HL-60 (cell line): ENCODE data around the gene CCDC93.

ENCODE experiments used
- DNase-seq, 2 experiments: peaks; one replicate each; pipeline ENCODE4 v3.0.0-alpha.2; 2010 to 2020; ENCODE audit warnings: low read depth in 1 of 2, low spot score in 1 of 2
- H3K27ac ChIP-seq: fragments of 250-450 bp; sonication (Bioruptor Pico); replicated peaks from 2 replicates; pipeline ENCODE4 v1.5.1; 2020; ENCODE audit warnings: mild to moderate bottlenecking, moderate library complexity
- H3K27me3 ChIP-seq: fragments of 250-450 bp; sonication (Bioruptor Pico); 2 replicates; pipeline ENCODE4 v1.5.1; 2021; ENCODE audit warnings: mild to moderate bottlenecking, moderate library complexity; ENCODE audit not compliant: insufficient read depth, poor library complexity, severe bottlenecking
- H3K4me3 ChIP-seq: replicated peaks from 2 replicates; pipeline ENCODE4 v1.5.1; 2011; ENCODE audit warnings: mild to moderate bottlenecking, control low read depth, low read length; ENCODE audit not compliant: insufficient read depth
- CTCF ChIP-seq: IDR thresholded peaks from one replicate; pipeline ENCODE4 v1.5.1; 2011; ENCODE audit warnings: low read length, control low read depth, inconsistent platforms; ENCODE audit not compliant: insufficient read depth
- GABPA ChIP-seq: IDR thresholded peaks from 2 replicates; pipeline ENCODE4 v1.6.1; 2012; ENCODE audit warnings: low read depth
- POLR2AphosphoS5 ChIP-seq: IDR thresholded peaks from 2 replicates; pipeline ENCODE4 v1.6.1; 2012; ENCODE audit warnings: low read depth
- REST ChIP-seq: IDR thresholded peaks from 2 replicates; pipeline ENCODE4 v1.6.1; 2012; ENCODE audit warnings: low read depth; ENCODE audit not compliant: insufficient replicate concordance
- SPI1 ChIP-seq: IDR thresholded peaks from 2 replicates; pipeline ENCODE4 v1.6.1; 2012; ENCODE audit warnings: low read depth, mild to moderate bottlenecking, borderline replicate concordance

CCDC93 gene

GRCh38 chr2:117935954-117936353 is 77.9 kb downstream of the CCDC93 start:
- H3K27me3 ChIP-seq, result no peaks in the 10 kb centered on the region
- H3K27ac ChIP-seq, result no peak overlapping the region
- no peak for DNase-seq
- no peak overlapping the region for H3K4me3 ChIP-seq
- TF ChIP-seq GABPA (no peak), POLR2AphosphoS5 (no peak), REST (no peak), CTCF (no peak), SPI1 (no peak)

- Histone ChIP-seq H3K27ac (no peak overlapping the region), H3K27me3 (no peaks in the 10 kb centered on the region), H3K4me3 (no peak overlapping the region)
- TF ChIP-seq POLR2AphosphoS5, result no peak
- no peak for DNase-seq
Measured at GRCh38 chr2:117935456-117935855, 78.4 kb downstream of the CCDC93 start.

GRCh38 chr2:117933884-117934354 is 80.0 kb downstream of the CCDC93 start:
- no peak for DNase-seq
- no peaks in the 10 kb centered on the region for H3K27me3 ChIP-seq
- H3K27ac ChIP-seq, result no peak overlapping the region
- TF ChIP-seq SPI1, result no peak
- no peak for TF ChIP-seq REST
- no peak for TF ChIP-seq POLR2AphosphoS5
- TF ChIP-seq CTCF, result no peak
- no peak for TF ChIP-seq GABPA
- H3K4me3 ChIP-seq, result no peak overlapping the region

GRCh38 chr2:117931978-117932377 is 81.9 kb downstream of the CCDC93 start:
- Histone ChIP-seq H3K27me3 (no peaks in the 10 kb centered on the region), H3K27ac (no peak overlapping the region), H3K4me3 (no peak overlapping the region)
- TF ChIP-seq POLR2AphosphoS5 (no peak), GABPA (no peak), CTCF (no peak), REST (no peak), SPI1 (no peak)
- no peak for DNase-seq
